Muscle layer of duodenum (tissue), 2 donors: ENCODE data around the gene CD46.
A peak's percentile ranks its signal among the peaks of the same experiment; 100 is the strongest.
"Not testable (repeated sequence)": the region's sequence is repeated elsewhere in the genome, so short reads cannot be mapped to it uniquely, and the experiment has no call there.

ENCODE experiments used
- H3K27ac ChIP-seq: one replicate; pipeline ENCODE4 v1.7.0; 2013; ENCODE audit warnings: mild to moderate bottlenecking, low read length
- H3K27me3 ChIP-seq: one replicate; pipeline ENCODE4 v1.7.0; 2013; ENCODE audit warnings: low read depth, mild to moderate bottlenecking, control low read depth, low read length
- H3K36me3 ChIP-seq, 2 donors: one replicate each; pipeline ENCODE4 v1.7.0; 2013; ENCODE audit warnings: low read length in 2 of 2, control low read depth in 1 of 2, mild to moderate bottlenecking in 1 of 2; ENCODE audit not compliant: insufficient read depth in 2 of 2, control insufficient read depth in 1 of 2
- H3K4me1 ChIP-seq, 2 donors: one replicate each; pipeline ENCODE4 v1.7.0; 2013; ENCODE audit warnings: low read length in 2 of 2, mild to moderate bottlenecking in 2 of 2, control low read depth in 1 of 2, moderate library complexity in 1 of 2; ENCODE audit not compliant: insufficient read depth in 2 of 2, control insufficient read depth in 1 of 2
- H3K4me3 ChIP-seq, 2 donors: one replicate each; pipeline ENCODE4 v1.7.0; 2013; ENCODE audit warnings: low read length in 2 of 2, low read depth in 1 of 2, mild to moderate bottlenecking in 1 of 2
- H3K9me3 ChIP-seq, 2 donors: one replicate each; pipeline ENCODE4 v1.7.0; 2013; ENCODE audit warnings: low read length in 2 of 2, control low read depth in 1 of 2, mild to moderate bottlenecking in 1 of 2; ENCODE audit not compliant: control insufficient read depth in 1 of 2
- donor health status: healthy.

The CD46 gene

GRCh38 chr1:207740207-207740606, 11.6 kb upstream of the CD46 start:
- no peaks in the 10 kb centered on the region for H3K36me3 ChIP-seq
- no peak overlapping the region for H3K27ac ChIP-seq
- H3K4me3 ChIP-seq: no peak overlapping the region
- H3K9me3 ChIP-seq: no peaks in the 10 kb centered on the region
- H3K27me3 ChIP-seq: no peaks in the 10 kb centered on the region
- no peaks in the 10 kb centered on the region for H3K4me1 ChIP-seq

- Histone ChIP-seq H3K4me3 (no peak overlapping the region), H3K27me3 (no peaks in the 10 kb centered on the region), H3K4me1 (no peaks in the 10 kb centered on the region), H3K9me3 (no peaks in the 10 kb centered on the region), H3K36me3 (no peaks in the 10 kb centered on the region), H3K27ac (no peak overlapping the region)
These were observed 8.9 kb upstream of the CD46 start for GRCh38 chr1:207742850-207743555.

GRCh38 chr1:207744000-207744534, 7.8 kb upstream of the CD46 start:
- Histone ChIP-seq H3K27me3 (no peaks in the 10 kb centered on the region), H3K27ac (no peak overlapping the region), H3K4me1 (no peaks in the 10 kb centered on the region), H3K36me3 (no peaks in the 10 kb centered on the region), H3K4me3 (no peak overlapping the region), H3K9me3 (no peaks in the 10 kb centered on the region)

- Histone ChIP-seq H3K27ac (no peak overlapping the region), H3K27me3 (no peaks in the 10 kb centered on the region), H3K9me3 (no peaks in the 10 kb centered on the region), H3K4me1 (no peaks in the 10 kb centered on the region), H3K36me3 (no peaks in the 10 kb centered on the region), H3K4me3 (no peak overlapping the region)
These were observed 6.6 kb upstream of the CD46 start for GRCh38 chr1:207745285-207745684.

GRCh38 chr1:207745839-207746767, 5.8 kb upstream of the CD46 start:
- no peaks in the 10 kb centered on the region for H3K36me3 ChIP-seq
- no peaks in the 10 kb centered on the region for H3K27me3 ChIP-seq
- no peak overlapping the region for H3K27ac ChIP-seq
- H3K4me3 ChIP-seq: no peak overlapping the region
- H3K4me1 ChIP-seq: peaks cover 0 to 4% of the 10 kb centered on the region in 2 donors
- no peaks in the 10 kb centered on the region for H3K9me3 ChIP-seq

GRCh38 chr1:207747627-207748492, 4.0 kb upstream of the CD46 start:
- no peaks in the 10 kb centered on the region for H3K9me3 ChIP-seq
- no peak overlapping the region for H3K4me3 ChIP-seq
- H3K27me3 ChIP-seq: no peaks in the 10 kb centered on the region
- peaks cover 0 to 4% of the 10 kb centered on the region in 2 donors for H3K4me1 ChIP-seq
- no peak overlapping the region for H3K27ac ChIP-seq
- H3K36me3 ChIP-seq: no peaks in the 10 kb centered on the region

GRCh38 chr1:207748737-207749528, 2.9 kb upstream of the CD46 start:
- H3K9me3 ChIP-seq: no peaks in the 10 kb centered on the region
- H3K27me3 ChIP-seq: no peaks in the 10 kb centered on the region
- no peak overlapping the region for H3K4me3 ChIP-seq
- no peak overlapping the region for H3K27ac ChIP-seq
- H3K36me3 ChIP-seq: no peaks in the 10 kb centered on the region
- H3K4me1 ChIP-seq: peaks cover 0 to 14% of the 10 kb centered on the region in 2 donors

- Histone ChIP-seq H3K4me1 (peaks cover 0 to 32% of the 10 kb centered on the region in 2 donors), H3K9me3 (no peaks in the 10 kb centered on the region), H3K27me3 (no peaks in the 10 kb centered on the region), H3K36me3 (no peaks in the 10 kb centered on the region), H3K4me3 (peak overlapping the region; percentile 88 to 98), H3K27ac (peak overlapping the region; percentile 94)
These were observed 1.1 kb upstream of the CD46 start for GRCh38 chr1:207750631-207751305.

GRCh38 chr1:207751463-207751789, 428 bp upstream of the CD46 start:
- peak overlapping the region; percentile 88 to 98 for H3K4me3 ChIP-seq
- peak overlapping the region; percentile 94 for H3K27ac ChIP-seq
- H3K4me1 ChIP-seq: peaks cover 0 to 35% of the 10 kb centered on the region in 2 donors
- H3K27me3 ChIP-seq, H3K9me3 ChIP-seq, H3K36me3 ChIP-seq: not testable (repeated sequence)

GRCh38 chr1:207752456-207752998, 673 bp downstream of the CD46 start:
- H3K9me3 ChIP-seq: no peaks in the 10 kb centered on the region
- no peaks in the 10 kb centered on the region for H3K27me3 ChIP-seq
- peaks cover 5 to 7% of the 10 kb centered on the region in 2 donors for H3K36me3 ChIP-seq
- peak overlapping the region; percentile 94 for H3K27ac ChIP-seq
- peak overlapping the region; percentile 88 to 98 for H3K4me3 ChIP-seq
- H3K4me1 ChIP-seq: peaks cover 0 to 35% of the 10 kb centered on the region in 2 donors
